Esophagus muscularis mucosa (tissue), 3 donors: ENCODE data around the gene PSME3IP1.

ENCODE experiments used
- CTCF ChIP-seq, 3 experiments: fragments of 200-600 bp in 2 of 3; fragments of 450-650 bp in 1 of 3; sonication (generic) in 2 of 3; IDR thresholded peaks; one replicate each; pipeline ENCODE4 v1.5.1; 2017 to 2019; ENCODE audit warnings: antibody characterized with exemption in 3 of 3, mild to moderate bottlenecking in 2 of 3, moderate library complexity in 1 of 3
- POLR2A ChIP-seq: fragments of 450-650 bp; IDR thresholded peaks from one replicate; pipeline ENCODE4 v1.6.1; 2017; ENCODE audit warnings: antibody characterized with exemption, moderate library complexity, mild to moderate bottlenecking, low read depth
- POLR2AphosphoS5 ChIP-seq, 2 donors: sonication (generic); formaldehyde crosslinking; IDR thresholded peaks; one replicate each; pipeline ENCODE4 v1.6.1; 2017; ENCODE audit warnings: antibody characterized with exemption in 2 of 2

GRCh38 chr16:57115168-57115513, 70.7 kb downstream of the PSME3IP1 start:
- TF ChIP-seq CTCF (IDR thresholded peaks at IDR 0.05) (no peak), POLR2A (no peak), POLR2AphosphoS5 (IDR thresholded peaks at IDR 0.05) (no peak)
